GM19351 (cell line): Measurements from ENCODE around the gene ODF2L.

Source experiments
- ATAC-seq: cut with Tn5 transposase; IDR thresholded peaks from one replicate; pipeline ENCODE4 v1.9.1; 2021; ENCODE audit warnings: mild to moderate bottlenecking, moderate library complexity; ENCODE audit not compliant: unreplicated experiment

The ODF2L gene

DNA sequence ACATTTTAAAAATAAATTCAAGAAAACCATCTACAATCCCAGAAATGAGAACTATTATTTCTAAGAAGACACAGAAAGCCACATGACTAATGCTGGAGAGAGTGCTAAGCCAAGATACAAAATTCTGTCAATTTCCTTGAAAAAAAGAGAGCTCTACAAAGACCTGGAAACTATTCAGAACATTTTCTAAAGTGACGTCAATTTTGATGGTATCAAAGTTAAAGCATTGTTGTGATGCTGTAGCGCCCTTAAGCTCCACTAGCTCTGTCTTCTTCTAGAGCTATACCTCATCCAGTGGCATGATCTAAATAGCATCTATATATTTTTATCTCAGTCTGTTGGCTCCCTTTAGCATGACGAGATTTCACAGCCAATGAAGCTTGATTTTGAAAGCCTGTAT lies 73.9 kb downstream of the ODF2L start:
- no peak for ATAC-seq

- no peak for ATAC-seq
These were observed 77.7 kb downstream of the ODF2L start for GRCh38 chr1:86318436-86318835.

- no peak for ATAC-seq
These were observed 78.2 kb downstream of the ODF2L start for GRCh38 chr1:86317926-86318325.

GRCh38 chr1:86305731-86306130 lies 90.4 kb downstream of the ODF2L start:
- ATAC-seq = no peak

DNA sequence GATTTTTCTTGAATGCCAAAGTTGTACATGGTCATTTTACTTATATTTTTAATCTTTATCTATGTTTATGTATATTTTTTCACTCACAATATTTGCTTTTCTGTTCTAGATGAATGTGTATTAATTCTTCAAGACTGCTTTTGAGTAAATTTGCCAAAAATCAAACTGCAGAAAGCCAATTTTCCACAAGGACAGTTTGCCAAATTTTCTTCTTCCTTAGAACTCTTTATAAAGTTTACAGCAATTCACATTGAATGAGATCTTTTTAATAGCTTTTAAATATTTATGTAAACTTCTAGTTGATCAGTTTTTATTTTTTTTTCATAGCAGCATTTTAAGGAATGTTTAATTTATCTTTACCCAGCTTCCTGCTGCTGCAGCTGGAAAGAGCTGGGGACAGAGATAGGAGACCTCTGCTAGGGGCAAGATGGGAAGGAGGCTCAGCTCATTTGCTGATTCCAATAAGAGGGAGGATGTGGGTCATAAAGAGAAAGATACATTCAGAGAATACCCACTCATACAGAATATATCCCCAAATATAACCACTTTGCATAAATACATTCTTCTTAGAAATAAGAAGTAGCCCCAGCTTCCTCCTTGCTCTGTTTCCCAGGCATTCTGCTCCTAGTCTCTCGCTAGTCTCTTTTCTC lies 93.0 kb downstream of the ODF2L start:
- no peak for ATAC-seq
